Activated CD4-positive, alpha-beta T cell treated with anti-CD3 and anti-CD28 coated beads, Interleukin-2, amount 50 U/mL, for 24 hours (primary cell): Measurements from ENCODE around the gene SEPTIN6.

Experiments
- DNase-seq, 2 donors: peaks; one replicate each; pipeline ENCODE4 v3.0.0-alpha.2; 2020; ENCODE audit warnings: low read depth in 1 of 2, low spot score in 1 of 2

Gene SEPTIN6

GRCh38 chrX:119655125-119655524 lies 37.8 kb downstream of the SEPTIN6 start:
- DNase-seq: peak; percentile 30

- no peak for DNase-seq
These were observed 38.8 kb downstream of the SEPTIN6 start for GRCh38 chrX:119654112-119654531.

- DNase-seq: no peak
These were observed 44.6 kb downstream of the SEPTIN6 start for GRCh38 chrX:119648421-119648775.

- peak; percentile 13 to 68 for DNase-seq
These were observed 45.2 kb downstream of the SEPTIN6 start for GRCh38 chrX:119647552-119648420.

- DNase-seq: no peak
These were observed 45.9 kb downstream of the SEPTIN6 start for GRCh38 chrX:119647089-119647488.

GRCh38 chrX:119646515-119646914 lies 46.5 kb downstream of the SEPTIN6 start:
- no peak for DNase-seq

- no peak for DNase-seq
These were observed 49.3 kb downstream of the SEPTIN6 start for GRCh38 chrX:119643696-119644095.
